RPMI8226 (cell line): ENCODE measurements around the gene KDM4B.

Experiments
- DNase-seq: peaks from one replicate; pipeline ENCODE4 v3.0.0-alpha.2; 2015

KDM4B gene

DNA sequence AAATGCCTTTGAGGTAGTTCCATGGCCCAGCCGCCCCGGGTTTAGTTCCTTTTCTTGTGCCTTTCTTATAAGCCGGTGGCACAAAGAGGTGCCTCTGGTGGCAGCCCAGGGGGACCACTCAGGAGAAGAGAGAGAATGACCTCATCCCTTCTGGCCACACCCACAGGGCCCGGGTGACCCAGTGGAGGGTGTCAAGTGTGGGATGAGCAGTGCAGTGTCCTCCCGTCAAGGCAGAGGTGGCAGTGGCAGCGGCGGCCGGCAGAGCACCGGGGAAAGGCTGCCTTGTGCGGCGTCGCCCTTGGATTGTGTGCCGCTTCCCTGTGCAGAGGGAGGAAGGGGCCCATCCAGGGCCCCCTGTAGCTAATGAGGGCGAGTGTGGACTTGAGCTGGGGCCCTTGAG, 47.9 kb downstream of the KDM4B start:
- no peak for DNase-seq

DNA sequence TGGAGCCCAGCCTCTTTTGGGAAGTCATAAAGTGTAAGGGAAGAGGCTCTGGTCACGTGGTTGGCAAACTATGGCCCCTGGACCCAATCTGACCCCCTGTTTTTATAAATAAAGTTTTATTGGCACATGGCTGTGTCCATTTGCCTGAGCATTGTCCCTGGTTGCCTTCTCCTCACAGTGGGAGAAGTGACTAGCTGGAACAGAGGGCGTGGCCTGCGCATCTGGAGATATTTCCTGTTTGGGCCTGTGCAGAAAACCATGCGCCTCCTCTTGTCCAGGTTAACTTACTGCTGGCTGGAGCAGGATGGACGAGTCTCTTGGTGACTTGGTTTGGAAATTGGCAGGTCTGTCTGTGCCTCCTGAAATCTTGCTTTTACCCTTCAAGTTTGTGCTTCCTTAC, 48.3 kb downstream of the KDM4B start:
- DNase-seq, result no peak

- no peak for DNase-seq
Observed at GRCh38 chr19:5018224-5019015, 49.5 kb downstream of the KDM4B start.

- DNase-seq, result no peak
Observed at GRCh38 chr19:5020368-5020767, 51.5 kb downstream of the KDM4B start.

- no peak for DNase-seq
Observed at GRCh38 chr19:5021046-5021445, 52.1 kb downstream of the KDM4B start.

GRCh38 chr19:5022066-5022860, 53.4 kb downstream of the KDM4B start:
- DNase-seq, result no peak

GRCh38 chr19:5023128-5023571, 54.2 kb downstream of the KDM4B start:
- no peak for DNase-seq

- DNase-seq, result no peak
Observed at GRCh38 chr19:5024282-5024681, 55.4 kb downstream of the KDM4B start.

GRCh38 chr19:5025027-5025426, 56.1 kb downstream of the KDM4B start:
- no peak for DNase-seq

- no peak for DNase-seq
Observed at GRCh38 chr19:5026706-5027273, 57.9 kb downstream of the KDM4B start.

DNA sequence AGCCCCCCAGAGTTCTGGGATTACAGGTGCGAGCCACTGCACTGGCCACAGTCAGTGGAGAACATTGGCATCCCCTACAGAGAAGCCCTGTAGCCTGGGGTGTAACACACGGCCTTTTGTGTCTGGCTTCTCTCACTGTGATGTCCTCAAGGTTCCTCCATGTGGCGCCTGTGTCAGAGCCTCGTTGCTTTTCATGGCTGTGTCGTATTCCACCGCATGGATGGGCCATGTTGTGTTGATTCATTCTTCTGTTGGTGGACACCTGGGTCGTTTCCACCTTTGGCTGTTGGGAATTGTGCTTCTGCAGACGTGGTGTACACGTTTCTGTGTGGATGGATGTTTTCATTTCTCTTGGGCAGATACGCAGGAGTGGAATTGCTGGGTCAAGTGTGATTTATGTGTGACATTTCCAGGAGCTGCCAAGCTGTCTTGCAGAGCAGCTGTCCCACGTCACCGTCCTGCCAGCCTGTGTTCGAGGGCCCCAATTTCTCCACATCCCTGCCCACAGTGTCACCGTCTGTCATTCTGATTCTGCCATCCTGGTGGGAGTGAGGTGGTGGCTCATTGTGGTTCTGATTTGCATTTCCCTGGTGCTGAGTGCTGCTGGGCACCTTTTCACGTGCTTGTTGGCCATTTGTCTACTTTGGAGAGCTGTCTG, 59.4 kb downstream of the KDM4B start:
- DNase-seq, result no peak

- peak; percentile 76 for DNase-seq
Observed at GRCh38 chr19:5029596-5029995, 60.7 kb downstream of the KDM4B start.

DNA sequence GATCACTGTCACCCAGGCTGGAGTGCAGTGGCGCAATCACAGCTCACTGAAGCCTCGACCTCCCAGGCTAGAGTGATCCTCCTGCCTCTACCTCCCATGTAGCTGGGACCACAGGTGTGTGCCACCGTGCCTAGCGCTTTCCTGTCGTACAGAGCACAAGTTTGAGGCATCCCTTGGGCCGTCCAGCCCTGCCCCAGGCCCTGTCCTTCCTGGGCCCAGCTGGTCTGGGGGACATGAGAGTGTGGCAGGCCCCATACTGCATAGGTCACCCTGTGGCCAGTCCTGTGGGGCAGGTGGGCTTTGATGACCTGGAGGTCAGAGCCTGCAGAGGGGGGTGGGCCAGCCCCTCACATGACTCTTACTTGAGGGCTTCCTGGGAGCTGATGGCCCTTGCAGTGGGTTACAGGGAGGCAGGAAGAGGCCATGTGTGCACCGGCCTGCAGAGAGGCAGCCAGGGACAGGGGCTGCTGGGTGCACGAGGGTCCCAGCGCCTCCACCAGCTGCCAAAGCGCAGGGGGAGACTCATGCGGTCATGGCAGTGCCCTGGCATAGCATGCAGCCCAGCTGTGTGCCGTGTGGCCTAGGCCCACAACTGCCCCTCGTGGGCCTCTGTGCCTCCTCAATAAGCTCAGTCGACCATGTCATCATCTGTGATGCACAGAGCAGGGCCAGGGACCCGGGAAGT, 61.4 kb downstream of the KDM4B start:
- DNase-seq, result no peak

DNA sequence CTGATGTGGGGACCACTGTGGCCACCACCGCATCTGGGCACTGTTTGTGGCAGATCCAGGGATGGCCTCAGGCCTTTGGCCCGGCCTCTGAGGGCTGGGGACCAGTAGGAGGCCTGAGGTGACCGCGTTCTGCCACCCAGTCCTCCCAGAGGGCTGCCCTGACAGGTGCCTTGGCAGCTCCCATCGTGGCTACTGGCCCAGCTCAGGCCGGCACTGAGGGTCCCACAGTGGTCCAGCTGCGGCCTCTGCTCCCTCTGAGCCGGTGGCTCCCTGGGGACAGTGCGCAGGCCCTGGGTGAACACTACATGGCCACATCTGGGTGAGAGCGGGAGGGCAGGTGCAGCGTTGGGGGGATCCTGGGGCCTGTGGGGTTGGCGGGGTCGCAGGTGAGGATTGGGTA, 61.9 kb downstream of the KDM4B start:
- DNase-seq, result no peak

- peak; percentile 77 for DNase-seq
Observed at GRCh38 chr19:5031231-5032100, 62.6 kb downstream of the KDM4B start.

DNA sequence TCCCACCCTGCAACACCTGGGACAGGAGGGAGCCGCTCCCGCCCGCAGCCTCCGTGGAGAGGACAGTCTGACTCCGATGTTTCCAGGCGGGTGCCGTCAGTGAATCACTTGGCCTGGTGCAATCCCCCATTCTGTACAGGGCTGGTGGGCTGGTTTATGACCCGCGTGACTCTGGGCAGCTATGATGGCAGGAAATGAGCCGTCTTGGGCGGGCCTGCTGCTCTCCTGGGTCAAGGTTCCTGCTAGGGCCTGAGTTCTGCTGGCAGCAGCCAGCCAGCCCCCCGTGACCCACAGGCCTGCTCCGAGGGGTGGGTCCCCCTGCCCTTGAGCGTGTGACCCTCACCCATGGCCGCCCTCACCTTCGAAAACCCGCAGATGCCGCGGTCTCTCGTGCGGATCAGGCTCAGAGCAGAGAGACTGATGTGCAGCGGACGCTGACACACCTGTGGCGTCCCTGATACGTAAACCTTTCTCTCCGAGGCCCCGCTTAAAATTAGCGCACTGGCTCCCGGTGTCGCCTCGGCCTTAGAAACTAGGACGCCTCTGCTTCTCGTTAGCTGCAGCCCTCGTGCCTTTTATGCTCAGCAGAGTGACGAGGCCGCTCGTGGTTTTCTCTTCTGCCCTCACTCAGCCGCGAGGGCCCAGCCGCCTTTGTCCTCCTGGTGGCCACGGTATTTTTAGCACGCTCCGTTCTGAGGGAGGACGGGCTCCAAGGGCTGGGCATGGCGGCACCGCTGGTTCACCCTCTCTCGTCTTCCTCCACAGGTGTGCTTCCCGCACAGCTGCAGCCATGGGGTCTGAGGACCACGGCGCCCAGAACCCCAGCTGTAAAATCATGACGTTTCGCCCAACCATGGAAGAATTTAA, 63.4 kb downstream of the KDM4B start:
- no peak for DNase-seq

GRCh38 chr19:5035105-5035761, 66.3 kb downstream of the KDM4B start:
- no peak for DNase-seq

DNA sequence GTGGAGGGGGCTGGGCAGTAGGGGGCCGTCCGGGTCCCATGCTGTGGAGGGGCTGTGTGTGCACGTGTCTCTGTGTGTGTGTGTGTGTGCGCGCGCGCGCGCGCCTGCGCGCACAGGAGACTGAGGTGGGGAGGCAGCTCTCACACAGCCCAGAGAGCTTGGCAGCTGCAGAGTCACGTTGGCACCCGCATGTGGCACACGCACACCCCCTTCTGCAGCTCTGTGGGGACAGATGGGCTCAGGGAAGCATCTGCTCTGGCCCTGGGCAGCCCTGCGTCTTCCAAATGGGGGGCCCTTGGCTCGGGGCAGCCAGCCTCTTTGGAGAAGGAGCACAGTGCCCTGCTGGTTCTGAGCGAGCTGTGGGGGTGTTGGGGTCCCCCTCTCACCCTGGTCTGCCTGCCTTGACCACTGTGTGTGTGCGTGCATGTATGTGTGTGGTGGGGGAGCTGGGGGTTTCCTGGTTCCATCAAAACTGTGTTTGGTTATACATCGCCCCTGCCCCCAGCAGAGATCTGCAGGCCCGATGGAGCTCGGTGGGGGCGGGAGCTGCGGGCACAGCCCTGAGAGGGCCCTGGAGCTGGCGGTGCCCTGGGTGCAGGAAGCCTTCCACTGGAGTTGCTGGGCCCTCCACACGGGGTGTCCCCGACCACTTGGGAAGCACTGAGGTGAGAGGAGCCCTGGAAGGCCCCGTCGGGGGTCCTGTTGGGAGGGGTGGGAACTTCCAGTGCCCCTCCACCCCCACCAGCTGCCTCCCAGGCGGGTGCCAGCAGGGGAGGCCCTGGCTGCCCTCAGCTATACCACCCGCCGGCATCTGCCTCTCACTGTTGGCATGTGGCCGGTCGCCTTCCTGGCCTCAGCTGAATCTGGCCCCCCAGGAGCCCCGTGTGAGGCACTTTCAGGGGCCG, 67.1 kb downstream of the KDM4B start:
- DNase-seq, result no peak
